H1 (cell line): ENCODE data around the gene LRRC23. TPM values are rescaled to one million over a fixed set of nuclear protein-coding genes. Genes with fewer than 3 reads are reported as not detected.

Experiments
- BACH1 ChIP-seq: IDR thresholded peaks from 2 replicates; pipeline ENCODE4 v1.6.1; 2012; ENCODE audit warnings: low read length, improper control_type of control experiment
- KDM1A ChIP-seq: fragments of 200-600, 300-600 bp; sonication (generic); IDR thresholded peaks from 2 replicates; pipeline ENCODE4 v1.7.1; 2016; ENCODE audit warnings: mild to moderate bottlenecking, low read length, borderline replicate concordance
- MAFK ChIP-seq: IDR thresholded peaks from 2 replicates; pipeline ENCODE4 v1.6.1; 2012; ENCODE audit warnings: low read depth, mild to moderate bottlenecking, improper control_type of control experiment, low read length
- RNF2 ChIP-seq: fragments of 200-900, 300-1000 bp; sonication (generic); IDR thresholded peaks from 2 replicates; pipeline ENCODE4 v1.7.1; 2016; ENCODE audit warnings: borderline replicate concordance, low read depth, mild to moderate bottlenecking, antibody characterized with exemption, low read length; ENCODE audit not compliant: poor library complexity, severe bottlenecking; ENCODE audit errors: missing control alignments
- polyA plus RNA-seq, 7 experiments: library from polyadenylated mRNA; depleted of rRNA in 3 of 7; stranded (reverse) in 5 of 7; unstranded in 2 of 7; fragments of >200 nt in 5 of 7; fragments of 200-250 nt in 2 of 7; gene quantifications; 1 replicate in 5 of 7; 2 replicates in 1 of 7; 4 replicates in 1 of 7; pipeline versions ENCODE4 v1.2.1 to v1.2.3, GENCODE V29; 2011 to 2013; ENCODE audit warnings: missing spikeins in 2 of 7, mixed read lengths in 2 of 7
- total RNA-seq: library from RNA; stranded (reverse); fragmentation: NEBNext Ultra II Directional; extraction: Animal tissue kit (Norgen Biotek cat#: 25700); gene quantifications from 2 replicates; pipeline ENCODE4 v1.2.1, GENCODE V29; 2021

Gene LRRC23
- total and polyA plus RNA-seq, 2 of the 8 experiments (the other 6 are each of a cell fraction or from before 2014, with no cell fraction given): 2.5 to 3.6 TPM

- TF ChIP-seq BACH1 (no peak), RNF2 (no peak), KDM1A (no peak), MAFK (no peak)
These were observed 2.2 kb upstream of the LRRC23 start (continued) for GRCh38 chr12:6902448-6902847.
